ENCODE measurements around the gene SLC29A4. TPM values are rescaled to one million over a fixed set of nuclear protein-coding genes. Genes with fewer than 3 reads are reported as not detected.

Gene SLC29A4
- total RNA-seq, 1 experiment from 2014 or later, result 24.5 TPM

- Histone ChIP-seq H4K20me1 (ENCODE audit: insufficient read depth) (no peaks in the 10 kb centered on the region), H3K4me3 (replicated peaks in 1 of 2; ENCODE audit: low read depth in 1 of 2, low read length in 2 of 2) (no peak overlapping the region), H3K9ac (ENCODE audit: low read length) (no peak overlapping the region), H3K9me2 (ENCODE audit: insufficient read depth) (no peaks in the 10 kb centered on the region), H3K4me2 (ENCODE audit: low read length) (peak overlapping the region; percentile 55), H2AFZ (ENCODE audit: low read depth, low read length, poor library complexity, severe bottlenecking) (no peak overlapping the region), H3K79me2 (ENCODE audit: insufficient read depth, low read length) (no peaks in the 10 kb centered on the region), H3K27me3 (ENCODE audit: insufficient read depth, low read length) (no peaks in the 10 kb centered on the region), H3K4me1 (ENCODE audit: control insufficient read depth in 1 of 2, insufficient read depth in 2 of 2, low read length in 2 of 2) (peaks cover 12 to 22% of the 10 kb centered on the region in 2 experiments), H3K36me3 (ENCODE audit: control insufficient read depth in 1 of 2, insufficient read depth in 2 of 2, low read length in 2 of 2) (0 out of 4 replicates have a peak, but pooled peaks cover 0 to 2% of the 10 kb centered on the region in 2 experiments), H3K9me3 (ENCODE audit: control insufficient read depth in 1 of 2, insufficient read depth in 1 of 2, low read depth in 1 of 2, low read length in 2 of 2) (no peaks in the 10 kb centered on the region), H3K27ac (ENCODE audit: low read depth, low read length) (peak overlapping the region; percentile 33; the same call in 1 of the 2 replicates)
- ChIA-PET RAD21 (ENCODE audit: low non-redundant PET in 1 of 2, low total read pairs in 2 of 2, uncharacterized antibody in 2 of 2, unreplicated experiment in 2 of 2) (interaction anchor here (1.0 kb wide), 2 partner anchors 44 to 45 kb away, joined by 3 to 8 read pairs; no protein-coding TSS in a partner anchor), CTCF (interaction anchor here (0.9 to 2.0 kb wide), 3 partner anchors 40 to 141 kb away, joined by 3 to 16 read pairs (median 5); no protein-coding TSS in a partner anchor), POLR2A (interaction anchor here (0.6 kb wide), 1 partner anchor 40 kb away, joined by 4 read pairs; no protein-coding TSS in a partner anchor)
- intact Hi-C loops (cut with micrococcal nuclease), result loop anchor here (1.0 kb wide), 1 partner anchor 44 kb away; no protein-coding TSS in a partner anchor
- peak; percentile 68 for TF ChIP-seq RAD21 (IDR thresholded peaks at IDR 0.05; ENCODE audit: low read depth)
- peak; percentile 32 to 58 (median 54); a peak in 4 of 6 replicates for TF ChIP-seq CTCF (IDR thresholded peaks at IDR 0.05 in 2 of 3, conservative IDR thresholded peaks at IDR 0.05 in 1 of 3; ENCODE audit: borderline replicate concordance in 1 of 3, insufficient read depth in 1 of 3, low read depth in 2 of 3, low read length in 2 of 3)
- no peak for TF ChIP-seq EZH2 (IDR thresholded peaks at IDR 0.05)
- TF ChIP-seq CBX3 (IDR thresholded peaks at IDR 0.05; ENCODE audit: low read depth), result no peak
- no peak for TF ChIP-seq POLR2A (IDR thresholded peaks at IDR 0.05; ENCODE audit: borderline replicate concordance, extremely low read depth, insufficient read depth, insufficient read length)
- no peak for TF ChIP-seq MAX (IDR thresholded peaks at IDR 0.05)
- TF ChIP-seq ELF1 (IDR thresholded peaks at IDR 0.05; ENCODE audit: borderline replicate concordance, low read depth), result no peak
- TF ChIP-seq EZH2phosphoT487 (IDR thresholded peaks at IDR 0.05; ENCODE audit: borderline replicate concordance), result no peak
- no peak for TF ChIP-seq SRF (IDR thresholded peaks at IDR 0.05; ENCODE audit: low read depth)
- TF ChIP-seq EGR1 (IDR thresholded peaks at IDR 0.05; ENCODE audit: low read depth), result no peak
- TF ChIP-seq ATF3 (IDR thresholded peaks at IDR 0.05), result no peak
- TF ChIP-seq YY1 (IDR thresholded peaks at IDR 0.05; ENCODE audit: extremely low read depth, insufficient replicate concordance, low read depth, low read length), result no peak
- no peak for TF ChIP-seq FOSL1 (IDR thresholded peaks at IDR 0.05; ENCODE audit: low read depth)
- TF ChIP-seq SIN3A (IDR thresholded peaks at IDR 0.05; ENCODE audit: low read depth), result no peak
- no peak for TF ChIP-seq ZFX (IDR thresholded peaks at IDR 0.05)
- TF ChIP-seq POLR2AphosphoS5 (IDR thresholded peaks at IDR 0.05; ENCODE audit: low read depth, low read length), result no peak
- BruUV-seq (replicated peaks), result TSS peak; percentile 34
- ATAC-seq (peak; percentile 78), DNase-seq (ENCODE audit: low read depth, low spot score) (peak; percentile 54)
Observed at GRCh38 chr7:5284304-5285281, 1.9 kb downstream of the SLC29A4 start.
